Measurements from ENCODE around the gene UBE2L3.

DNA sequence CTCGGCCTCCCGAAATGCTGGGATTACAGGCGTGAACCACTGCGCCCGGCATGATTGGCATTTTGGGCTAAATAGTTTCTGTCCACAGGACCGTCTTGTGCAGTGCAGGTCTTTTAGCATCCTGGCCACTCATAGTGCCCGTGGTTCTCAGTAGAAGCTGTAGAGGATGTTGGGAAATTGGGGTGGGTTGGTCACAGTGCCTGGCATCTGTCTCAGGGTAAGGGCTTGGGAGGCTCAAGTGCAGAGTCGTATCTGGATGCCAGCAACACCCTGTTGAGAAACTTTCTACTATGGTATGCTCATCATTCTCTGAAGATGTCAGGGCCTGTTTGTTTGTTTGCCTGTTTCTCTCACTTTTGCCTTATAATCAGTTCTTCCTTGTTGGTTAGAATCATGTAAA lies 21.9 kb downstream of the UBE2L3 start:
- TF ChIP-seq POLR2A (IDR thresholded peaks at IDR 0.05) = no peak
- TF ChIP-seq EP300 (IDR thresholded peaks at IDR 0.05) = no peak
- TF ChIP-seq POLR2AphosphoS5 (IDR thresholded peaks at IDR 0.05) = no peak
- TF ChIP-seq, protein P1, sequence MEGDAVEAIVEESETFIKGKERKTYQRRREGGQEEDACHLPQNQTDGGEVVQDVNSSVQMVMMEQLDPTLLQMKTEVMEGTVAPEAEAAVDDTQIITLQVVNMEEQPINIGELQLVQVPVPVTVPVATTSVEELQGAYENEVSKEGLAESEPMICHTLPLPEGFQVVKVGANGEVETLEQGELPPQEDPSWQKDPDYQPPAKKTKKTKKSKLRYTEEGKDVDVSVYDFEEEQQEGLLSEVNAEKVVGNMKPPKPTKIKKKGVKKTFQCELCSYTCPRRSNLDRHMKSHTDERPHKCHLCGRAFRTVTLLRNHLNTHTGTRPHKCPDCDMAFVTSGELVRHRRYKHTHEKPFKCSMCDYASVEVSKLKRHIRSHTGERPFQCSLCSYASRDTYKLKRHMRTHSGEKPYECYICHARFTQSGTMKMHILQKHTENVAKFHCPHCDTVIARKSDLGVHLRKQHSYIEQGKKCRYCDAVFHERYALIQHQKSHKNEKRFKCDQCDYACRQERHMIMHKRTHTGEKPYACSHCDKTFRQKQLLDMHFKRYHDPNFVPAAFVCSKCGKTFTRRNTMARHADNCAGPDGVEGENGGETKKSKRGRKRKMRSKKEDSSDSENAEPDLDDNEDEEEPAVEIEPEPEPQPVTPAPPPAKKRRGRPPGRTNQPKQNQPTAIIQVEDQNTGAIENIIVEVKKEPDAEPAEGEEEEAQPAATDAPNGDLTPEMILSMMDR (IDR thresholded peaks at IDR 0.05) = no peak

Measured in gastroesophageal sphincter (tissue), 3 donors.